HG03469 (cell line): ENCODE measurements around the gene PIK3R1.

ENCODE experiments used
- ATAC-seq: cut with Tn5 transposase; IDR thresholded peaks from one replicate; pipeline ENCODE4 v1.9.1; 2021; ENCODE audit warnings: mild to moderate bottlenecking, moderate library complexity, moderate number of reproducible peaks; ENCODE audit not compliant: unreplicated experiment

The PIK3R1 gene

GRCh38 chr5:68251386-68251785 lies 35.8 kb downstream of the PIK3R1 start:
- no peak for ATAC-seq

DNA sequence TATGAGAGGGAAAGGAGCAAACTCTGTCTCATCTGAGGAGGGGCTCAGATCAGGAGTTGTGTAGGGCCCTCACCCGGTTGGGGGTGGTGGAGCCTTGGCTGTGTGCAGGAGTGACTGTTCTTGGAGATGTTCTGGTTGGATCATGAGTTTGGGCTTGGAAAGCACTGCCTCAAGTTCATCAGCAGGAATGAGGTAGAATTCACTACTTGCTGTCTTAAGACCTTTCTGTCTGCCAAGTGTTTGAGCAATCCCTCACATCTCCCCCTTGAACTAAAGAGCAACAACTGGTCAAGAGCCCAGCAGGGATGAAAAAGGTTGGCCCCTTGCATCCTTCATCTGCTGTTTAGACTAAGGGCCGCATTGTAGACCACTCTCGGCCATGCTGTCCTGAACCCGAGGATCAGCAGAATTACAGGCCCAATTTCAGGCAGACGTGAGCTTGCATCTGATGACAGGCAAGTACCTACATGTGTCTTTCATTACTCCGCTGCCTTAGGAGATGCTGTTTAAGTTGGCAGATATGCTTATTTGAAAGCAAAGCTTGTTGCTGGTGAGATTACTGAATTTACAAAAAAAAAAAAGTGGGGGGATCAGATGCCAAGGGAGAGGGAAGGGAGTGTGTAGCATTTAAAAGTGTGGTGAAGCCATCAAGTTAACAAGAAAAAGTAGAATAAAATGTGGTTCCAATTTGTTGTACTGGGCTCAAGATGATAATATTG lies 36.4 kb downstream of the PIK3R1 start:
- ATAC-seq = no peak

GRCh38 chr5:68252673-68253623 lies 37.4 kb downstream of the PIK3R1 start:
- no peak for ATAC-seq

DNA sequence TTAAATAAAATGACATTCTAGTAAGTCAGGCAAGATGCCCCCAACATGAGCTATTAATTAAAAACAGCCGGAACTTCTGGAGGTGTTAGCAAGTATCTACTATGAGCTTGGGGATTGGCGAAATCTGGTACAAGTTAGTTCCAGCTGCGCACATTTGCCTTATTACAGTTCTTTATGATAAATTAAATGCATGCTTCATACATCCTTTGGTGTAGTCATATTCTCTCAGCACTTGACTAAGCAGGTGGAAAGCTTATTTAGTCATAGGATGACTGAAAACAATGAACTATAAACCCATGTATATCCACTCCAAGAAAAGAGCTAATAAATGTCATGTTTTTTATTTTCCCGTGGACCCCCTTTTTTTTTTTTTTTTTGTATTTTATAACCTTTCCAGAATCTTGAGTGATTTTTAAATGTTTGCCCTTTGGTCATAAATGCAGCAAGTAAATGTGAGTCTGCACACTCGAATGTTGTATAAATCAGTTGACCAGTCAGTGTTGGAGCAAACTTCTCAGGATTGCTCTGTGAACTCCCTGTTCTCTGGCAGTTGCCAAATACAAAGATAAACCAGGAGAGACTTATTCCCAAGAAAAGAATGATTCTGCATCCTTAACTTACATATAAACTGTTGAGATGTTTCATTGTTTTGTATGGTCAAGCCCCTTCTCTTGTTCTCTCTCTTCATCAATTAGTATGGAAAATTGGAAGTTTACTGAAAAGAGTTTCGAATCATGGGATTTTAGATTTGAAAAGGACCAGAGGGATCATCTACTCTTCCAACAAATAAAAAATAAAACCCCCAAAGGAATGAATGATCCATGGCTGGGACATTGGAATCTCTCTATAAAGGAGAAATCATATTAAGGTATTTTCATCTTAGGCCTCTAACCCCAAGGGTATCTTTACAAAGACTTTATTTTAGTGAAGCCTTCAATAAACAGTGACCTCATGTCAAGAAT lies 38.3 kb downstream of the PIK3R1 start:
- ATAC-seq = no peak

- ATAC-seq = no peak
Observed at GRCh38 chr5:68254810-68255209, 39.3 kb downstream of the PIK3R1 start.

DNA sequence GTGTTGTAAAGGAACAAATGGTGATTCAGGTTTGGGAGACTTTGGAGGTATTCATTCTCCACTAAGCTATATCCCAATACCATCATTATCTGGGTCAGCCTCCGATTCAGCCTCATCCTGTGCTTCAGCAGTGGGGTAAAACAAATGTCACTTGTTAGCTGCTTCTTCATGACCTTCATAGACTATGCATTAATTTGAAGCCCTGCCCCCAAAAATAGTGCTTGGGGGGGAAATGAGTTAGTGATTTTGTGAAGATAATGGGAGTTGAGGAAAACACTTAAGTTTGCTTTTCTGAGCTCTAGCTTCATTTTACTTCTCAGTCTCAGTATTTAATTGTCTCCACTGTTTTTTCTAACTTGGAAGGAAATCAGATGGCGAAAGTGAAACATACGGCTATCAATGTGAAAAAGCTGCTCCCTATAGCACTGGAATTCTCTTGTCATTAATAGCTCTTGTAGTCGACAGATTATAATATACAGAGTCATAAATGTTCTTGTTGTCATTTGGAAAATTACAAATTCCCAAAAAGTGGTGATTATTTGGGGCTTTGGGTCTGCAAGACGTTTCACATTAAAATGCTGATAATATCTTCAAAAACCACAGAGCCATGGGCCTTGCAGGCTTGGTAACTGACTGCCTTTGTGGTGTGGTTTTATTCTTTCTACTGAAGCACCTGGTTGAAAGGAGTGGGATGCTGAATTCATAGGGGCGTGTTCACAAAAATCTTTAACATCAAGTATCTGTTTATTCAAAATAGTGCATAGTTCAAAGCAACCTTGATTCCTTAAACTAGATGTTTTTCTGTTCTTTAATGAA lies 40.0 kb downstream of the PIK3R1 start:
- no peak for ATAC-seq

- no peak for ATAC-seq
Observed at GRCh38 chr5:68257210-68257609, 41.7 kb downstream of the PIK3R1 start.

DNA sequence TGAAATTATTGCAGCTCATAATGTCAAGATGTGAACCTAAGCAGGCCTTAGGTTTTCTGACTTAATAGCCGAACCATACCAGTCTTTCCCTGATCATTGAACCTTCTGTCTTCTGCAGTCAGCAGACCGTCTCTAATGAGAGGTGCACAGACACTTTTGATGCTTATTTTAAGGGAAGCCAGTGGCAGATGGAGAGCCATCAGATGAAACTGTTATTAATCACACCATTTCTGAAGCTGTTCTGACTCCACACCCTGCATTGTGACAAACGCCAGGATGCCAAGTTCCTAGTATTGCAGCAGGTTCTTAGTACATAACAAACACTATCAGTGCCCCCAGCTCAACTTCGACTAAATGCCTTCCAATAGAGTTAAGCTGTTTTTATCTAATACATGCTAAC lies 43.0 kb downstream of the PIK3R1 start:
- no peak for ATAC-seq

DNA sequence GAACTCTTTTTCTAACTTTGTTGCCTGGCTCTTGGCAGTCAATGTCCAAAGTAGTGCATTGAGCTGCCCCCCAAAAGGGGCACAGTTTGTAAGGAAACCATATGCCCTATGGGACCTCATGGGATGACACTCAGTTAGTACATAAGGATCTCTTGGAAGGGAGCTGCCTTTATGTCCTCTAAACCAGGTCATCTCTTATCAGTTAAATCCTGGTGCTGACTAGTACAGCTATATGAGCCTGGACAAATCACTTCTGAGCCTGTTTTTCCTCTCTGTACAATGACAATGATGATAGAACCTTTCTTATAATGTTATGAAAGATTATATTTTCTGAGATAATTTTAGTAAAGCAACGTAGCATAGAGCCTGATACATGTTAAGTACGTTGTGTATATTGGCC lies 44.1 kb downstream of the PIK3R1 start:
- no peak for ATAC-seq

- no peak for ATAC-seq
Observed at GRCh38 chr5:68260467-68260866, 44.9 kb downstream of the PIK3R1 start.

- no peak for ATAC-seq
Observed at GRCh38 chr5:68261169-68261568, 45.6 kb downstream of the PIK3R1 start.

- ATAC-seq = no peak
Observed at GRCh38 chr5:68261569-68262065, 46.1 kb downstream of the PIK3R1 start.

- no peak for ATAC-seq
Observed at GRCh38 chr5:68264024-68264956, 48.7 kb downstream of the PIK3R1 start.

DNA sequence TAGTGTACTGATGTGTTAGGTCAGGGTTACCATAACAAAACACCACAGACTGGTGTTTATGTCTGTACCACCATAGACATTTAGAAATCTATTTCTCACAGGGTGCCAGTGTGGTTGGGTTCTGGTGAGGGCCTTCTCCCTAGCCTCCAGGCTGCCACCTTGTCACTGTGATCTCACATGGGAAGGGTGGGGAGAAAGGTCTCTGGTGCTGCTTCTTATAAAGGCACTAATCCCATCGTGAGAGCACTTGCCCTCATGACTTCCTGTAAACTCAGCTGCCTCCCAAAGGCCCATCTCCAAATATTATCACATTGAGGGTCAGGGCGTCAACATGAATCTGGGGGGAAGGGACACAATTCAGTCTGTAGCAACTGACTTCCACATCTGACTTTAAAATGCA lies 49.8 kb downstream of the PIK3R1 start:
- ATAC-seq = no peak

DNA sequence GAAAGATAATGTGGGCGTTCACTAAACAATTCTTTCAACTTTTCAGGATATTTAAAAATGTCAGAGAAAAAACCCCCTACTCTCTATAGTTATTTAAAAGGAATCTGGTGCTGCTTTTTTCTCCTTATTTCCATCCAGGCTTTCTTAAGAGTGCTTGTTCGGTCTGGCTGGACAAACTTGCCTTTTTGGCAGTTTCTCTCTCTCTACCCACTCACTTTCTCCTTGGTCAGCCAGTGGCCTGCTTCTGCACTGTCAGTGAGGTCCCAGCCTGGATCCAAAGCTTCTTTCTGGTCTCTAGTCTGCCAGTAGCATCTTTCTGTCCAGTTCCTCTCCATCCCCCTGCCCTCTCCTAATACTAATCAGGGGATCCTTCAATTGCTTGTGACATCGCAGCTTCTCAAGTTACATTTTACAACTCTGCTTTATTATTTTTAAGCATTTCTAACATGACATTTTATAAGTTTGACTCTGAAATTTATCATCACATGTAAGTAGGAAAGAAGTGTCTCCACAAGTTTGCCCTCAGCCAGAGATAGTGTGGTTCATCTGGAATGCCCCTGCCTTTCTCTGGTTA lies 50.4 kb downstream of the PIK3R1 start:
- no peak for ATAC-seq

DNA sequence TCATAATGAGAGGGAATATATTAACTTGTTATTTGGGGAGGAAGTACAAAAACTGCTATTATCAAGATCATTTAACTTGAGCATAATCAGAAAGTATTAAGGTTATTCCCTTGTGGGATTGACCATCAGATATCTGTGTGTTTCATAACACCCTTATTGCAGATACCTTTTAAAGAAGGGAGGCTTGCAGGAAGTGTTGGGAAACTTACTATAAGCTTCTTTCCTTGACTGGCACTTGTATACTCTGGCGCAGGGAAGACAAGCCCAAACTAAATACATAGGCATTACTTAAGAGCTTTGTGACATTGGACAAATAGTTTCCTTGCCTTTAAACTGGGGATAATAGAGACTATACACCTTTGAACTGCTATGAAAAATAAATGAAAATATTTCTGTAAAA lies 50.9 kb downstream of the PIK3R1 start:
- ATAC-seq = no peak

GRCh38 chr5:68267066-68267465 lies 51.5 kb downstream of the PIK3R1 start:
- no peak for ATAC-seq

DNA sequence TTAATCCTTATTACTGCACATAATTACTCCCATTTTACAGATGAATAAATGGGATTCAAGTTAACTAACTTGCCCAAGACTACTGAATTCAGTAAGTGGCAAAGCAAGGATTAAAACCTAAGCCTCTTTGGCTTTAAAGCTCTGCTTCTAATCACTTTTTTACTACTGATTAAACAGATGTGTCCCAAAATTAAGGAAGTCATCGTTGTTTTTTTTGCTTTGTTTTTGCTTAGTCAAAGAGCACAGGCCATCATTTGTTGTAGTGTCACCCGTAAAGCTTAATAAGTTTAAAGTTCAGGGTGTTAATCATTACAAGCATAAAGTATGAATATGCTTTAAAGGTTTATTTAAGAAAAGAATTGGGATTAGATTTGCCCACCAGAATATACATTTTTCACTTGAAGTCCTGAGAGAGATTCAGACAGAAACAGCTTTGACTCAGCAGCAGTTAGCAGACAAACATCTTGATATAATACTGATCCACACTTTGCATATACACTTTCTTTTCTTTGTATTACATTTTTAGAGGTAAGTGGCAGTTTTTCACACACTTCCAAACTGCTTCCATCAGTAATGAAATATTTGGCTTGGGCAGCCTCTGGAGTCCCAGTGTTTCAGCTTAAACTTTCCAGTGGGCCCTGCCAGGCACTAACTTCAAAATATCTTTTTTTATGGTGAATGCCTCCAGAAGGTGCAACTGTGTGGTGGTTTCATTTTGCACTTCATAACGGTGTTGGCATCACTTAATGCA lies 52.7 kb downstream of the PIK3R1 start:
- no peak for ATAC-seq
